Natural killer cell treated with Interleukin-12 subunit alpha and Interleukin-12 subunit beta and Interleukin-15 and Interleukin-18, amount 100 ng/mL, for 72 hours (primary cell): ENCODE data around the gene MESP2. TPM values are rescaled to one million over a fixed set of nuclear protein-coding genes. Genes with fewer than 3 reads are reported as not detected.

Experiments used
- ATAC-seq, 2 donors: fragments of 150-1000 bp; cut with Tn5 transposase in 1 of 2; sonication (Bioruptor Pico), chemical (Tn5 transposase) in 1 of 2; 2 replicates each; pipeline ENCODE4 v1.10.0; 2021
- DNase-seq: peaks from one replicate; pipeline ENCODE4 v3.0.0; 2022; ENCODE audit warnings: low spot score
- H3K27ac Mint-ChIP-seq, 2 donors: 1 replicate in 1 of 2; 2 replicates in 1 of 2; pipeline ENCODE4 v1.8.0; 2022; ENCODE audit warnings: mixed read lengths in 2 of 2, mild to moderate bottlenecking in 1 of 2, moderate library complexity in 1 of 2
- H3K27me3 Mint-ChIP-seq, 2 donors: 1 replicate in 1 of 2; 2 replicates in 1 of 2; pipeline ENCODE4 v1.8.0; 2022; ENCODE audit warnings: mixed read lengths in 2 of 2
- H3K36me3 Mint-ChIP-seq: one replicate; pipeline ENCODE4 v1.8.0; 2022; ENCODE audit warnings: mixed read lengths
- H3K4me1 Mint-ChIP-seq, 2 donors: 1 replicate in 1 of 2; 2 replicates in 1 of 2; pipeline ENCODE4 v1.8.0; 2022; ENCODE audit warnings: low read depth in 2 of 2, mixed read lengths in 2 of 2, mild to moderate bottlenecking in 1 of 2
- H3K4me3 Mint-ChIP-seq: one replicate; pipeline ENCODE4 v1.8.0; 2022; ENCODE audit warnings: mixed read lengths
- H3K9me3 Mint-ChIP-seq: 2 replicates; pipeline ENCODE4 v1.8.0; 2022; ENCODE audit warnings: mixed read lengths
- total RNA-seq, 2 donors: library from RNA; stranded (reverse); gene quantifications; one replicate each; pipeline ENCODE4 v1.2.3, GENCODE V29; 2022

MESP2 gene
- total RNA-seq, 2 donors from 2014 or later: not detected

DNA sequence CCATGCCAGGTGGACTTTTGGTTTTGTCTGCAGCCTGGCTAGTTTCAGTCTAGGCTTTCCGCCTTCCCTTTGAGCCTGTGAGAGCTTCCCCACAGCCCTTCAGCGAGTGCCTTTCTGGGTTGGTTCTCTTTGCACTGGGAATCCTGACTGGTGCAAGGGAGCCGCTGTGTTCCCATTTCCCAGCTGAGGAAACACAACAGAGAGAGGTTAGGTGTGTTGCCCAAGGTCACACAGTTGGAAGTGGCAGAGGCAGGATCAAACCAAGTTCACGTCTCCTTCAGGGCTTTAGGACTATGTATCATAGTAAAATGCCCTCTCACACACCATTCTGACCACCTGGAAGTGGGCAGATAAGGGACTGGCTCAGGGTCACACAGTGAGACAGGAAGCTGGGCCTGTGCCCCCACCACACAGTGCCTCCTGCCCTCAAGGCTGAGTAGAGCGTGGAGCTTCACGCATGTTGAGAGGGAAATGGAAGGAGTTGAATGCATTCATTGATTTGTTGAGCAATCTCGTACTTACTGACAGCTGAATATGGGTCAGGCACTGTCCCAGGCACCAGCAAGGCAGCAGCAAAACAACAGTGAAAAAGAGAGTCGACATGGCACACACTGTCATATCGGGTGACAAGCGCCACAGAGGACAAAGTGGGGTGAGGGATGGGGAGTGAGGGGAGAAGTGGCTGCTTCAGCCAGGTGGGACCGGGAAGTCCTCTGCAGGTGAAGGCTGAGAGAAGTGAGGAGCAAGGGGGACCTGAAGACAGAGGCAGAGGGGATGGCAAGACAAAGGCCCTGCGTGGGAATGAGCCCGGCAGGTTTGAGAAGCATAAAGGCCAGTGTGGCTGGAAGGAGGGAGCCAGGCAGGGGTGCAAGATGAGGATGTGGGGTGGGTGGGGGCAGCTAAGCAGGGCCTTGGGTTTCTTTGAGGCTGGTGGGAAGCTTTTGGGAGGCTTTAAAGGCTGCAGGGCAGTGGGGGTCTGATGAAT, 50.8 kb downstream of the MESP2 start:
- Mint-ChIP-seq H3K9me3 (no peaks in the 10 kb centered on the region), H3K36me3 (no peaks in the 10 kb centered on the region)
- no peak for ATAC-seq

DNA sequence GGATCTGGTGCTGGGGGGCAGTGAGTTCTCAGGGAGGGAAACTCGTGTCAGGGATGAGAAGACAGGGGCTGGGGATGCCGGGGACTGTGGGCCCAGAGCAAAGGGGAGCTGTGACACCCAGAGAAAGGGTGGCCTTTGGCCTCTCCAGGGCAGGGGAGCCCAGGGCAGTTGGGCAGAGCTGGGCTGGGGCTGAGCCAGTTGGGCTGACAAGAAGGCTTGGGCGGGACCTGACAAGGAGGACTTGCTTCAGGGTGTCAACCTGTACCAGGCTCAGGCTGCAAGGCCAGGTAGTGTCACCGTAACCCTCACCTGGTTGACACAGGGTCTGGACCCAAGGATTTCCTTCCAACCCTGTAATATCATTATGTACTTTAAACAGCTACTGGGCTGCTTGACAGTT, 51.7 kb downstream of the MESP2 start:
- Mint-ChIP-seq H3K4me3 (no peak overlapping the region), H3K4me1 (peaks cover 0 to 11% of the 10 kb centered on the region in 2 donors), H3K27me3 (no peaks in the 10 kb centered on the region), H3K9me3 (no peaks in the 10 kb centered on the region), H3K27ac (no peak overlapping the region), H3K36me3 (no peaks in the 10 kb centered on the region)
- ATAC-seq: no peak
- no peak for DNase-seq

More for the DNA sequence above, 50.8 kb downstream of the MESP2 start:
- Mint-ChIP-seq H3K27me3 (no peaks in the 10 kb centered on the region), H3K4me3 (no peak overlapping the region), H3K27ac (no peak overlapping the region), H3K4me1 (peaks cover 0 to 11% of the 10 kb centered on the region in 2 donors)
- no peak for DNase-seq

Other genes starting within 250 kb of the MESP2 start
- gene TICRR, start 200.9 kb upstream of the MESP2 start, total RNA-seq: 10 to 100 TPM; 12.9 to 42.1 TPM
- 1 to 10 TPM in 1 of 2 donors, under 1 TPM in 1; 1.00 to 1.4 TPM for gene KIF7, start 120.9 kb upstream of the MESP2 start, total RNA-seq
- 1 to 10 TPM in 1 of 2 donors, under 1 TPM in 1; 0.33 to 1.0 TPM for gene PLIN1, start 97.0 kb upstream of the MESP2 start, total RNA-seq
- gene PEX11A, start 85.6 kb upstream of the MESP2 start, total RNA-seq: 1 to 10 TPM; 3.1 to 3.2 TPM
- not detected for gene WDR93, start 85.5 kb upstream of the MESP2 start, total RNA-seq
- gene MESP1, start 25.1 kb upstream of the MESP2 start, total RNA-seq: 1 to 10 TPM; 2.3 to 4.0 TPM
- gene ANPEP, start 38.5 kb downstream of the MESP2 start, total RNA-seq: 1 to 10 TPM in 1 of 2 donors, not detected in 1; 3.2 TPM
- 10 to 100 TPM; 29.0 to 34.4 TPM for gene AP3S2, start 117.7 kb downstream of the MESP2 start, total RNA-seq
- gene ARPIN, start 136.6 kb downstream of the MESP2 start, total RNA-seq: not detected
- 10 to 100 TPM; 26.6 to 32.6 TPM for gene ZNF710, start 225.0 kb downstream of the MESP2 start, total RNA-seq